Measurements from ENCODE around the gene GJA1.

DNA sequence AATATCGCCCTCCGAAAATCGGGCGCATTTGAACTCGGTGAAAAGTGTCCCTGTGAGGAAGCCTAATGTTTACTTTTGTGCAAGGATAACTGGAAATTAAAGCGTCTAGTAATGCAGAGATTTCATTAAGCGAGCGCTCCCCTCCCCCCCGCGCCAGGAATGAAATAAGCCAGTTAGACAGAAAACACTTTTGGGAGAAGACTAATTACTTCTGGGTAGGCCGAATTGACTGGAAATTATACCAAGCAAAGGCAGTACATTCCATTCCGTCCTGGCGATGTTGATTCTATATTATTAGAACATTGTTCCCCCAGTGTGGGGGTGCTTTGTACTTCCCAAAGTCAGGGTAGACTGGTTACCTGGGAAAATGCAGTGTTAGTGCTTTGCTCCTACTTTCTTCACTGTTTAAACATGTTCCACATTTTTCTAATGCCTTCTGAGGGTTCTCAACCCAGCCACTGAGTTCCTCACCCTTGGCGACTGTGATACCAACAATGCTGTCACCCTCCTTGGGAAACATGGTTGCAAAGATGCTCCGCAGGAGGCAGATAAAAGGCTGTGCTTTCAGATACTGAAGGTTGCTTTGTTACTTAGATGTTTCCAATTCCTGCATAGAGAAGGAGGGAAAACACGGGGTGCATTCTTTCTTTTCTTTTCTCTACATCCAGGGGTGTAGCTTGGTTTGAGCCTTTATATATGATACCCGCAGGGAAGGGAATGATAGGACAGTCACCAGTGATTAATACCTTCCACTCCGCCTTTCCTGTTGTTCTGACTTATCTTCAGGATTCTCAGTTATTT is 2.6 kb downstream of the GJA1 start:
- TF ChIP-seq, protein P1, sequence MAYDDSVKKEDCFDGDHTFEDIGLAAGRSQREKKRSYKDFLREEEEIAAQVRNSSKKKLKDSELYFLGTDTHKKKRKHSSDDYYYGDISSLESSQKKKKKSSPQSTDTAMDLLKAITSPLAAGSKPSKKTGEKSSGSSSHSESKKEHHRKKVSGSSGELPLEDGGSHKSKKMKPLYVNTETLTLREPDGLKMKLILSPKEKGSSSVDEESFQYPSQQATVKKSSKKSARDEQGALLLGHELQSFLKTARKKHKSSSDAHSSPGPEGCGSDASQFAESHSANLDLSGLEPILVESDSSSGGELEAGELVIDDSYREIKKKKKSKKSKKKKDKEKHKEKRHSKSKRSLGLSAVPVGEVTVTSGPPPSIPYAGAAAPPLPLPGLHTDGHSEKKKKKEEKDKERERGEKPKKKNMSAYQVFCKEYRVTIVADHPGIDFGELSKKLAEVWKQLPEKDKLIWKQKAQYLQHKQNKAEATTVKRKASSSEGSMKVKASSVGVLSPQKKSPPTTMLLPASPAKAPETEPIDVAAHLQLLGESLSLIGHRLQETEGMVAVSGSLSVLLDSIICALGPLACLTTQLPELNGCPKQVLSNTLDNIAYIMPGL (CRISPR knock-in tag; IDR thresholded peaks at IDR 0.05; ENCODE audit: borderline replicate concordance), result no peak
- TF ChIP-seq RAD21 (conservative IDR thresholded peaks at IDR 0.05 in 1 of 2, IDR thresholded peaks at IDR 0.05 in 1 of 2) (no peak), CBX2 (IDR thresholded peaks at IDR 0.05; ENCODE audit: borderline replicate concordance, low read depth) (no peak), NPAS2 (CRISPR knock-in tag; IDR thresholded peaks at IDR 0.05; ENCODE audit: borderline replicate concordance) (no peak), EP300 (IDR thresholded peaks at IDR 0.05) (no peak), JUNB (IDR thresholded peaks at IDR 0.05) (no peak), EHF (CRISPR knock-in tag; IDR thresholded peaks at IDR 0.05) (no peak), POLR2A (IDR thresholded peaks at IDR 0.05; ENCODE audit: low read length) (no peak), CHD4 (IDR thresholded peaks at IDR 0.05; ENCODE audit: borderline replicate concordance) (no peak), KDM1A (IDR thresholded peaks at IDR 0.05; ENCODE audit: low read depth) (no peak)
- TF ChIP-seq, protein P2, sequence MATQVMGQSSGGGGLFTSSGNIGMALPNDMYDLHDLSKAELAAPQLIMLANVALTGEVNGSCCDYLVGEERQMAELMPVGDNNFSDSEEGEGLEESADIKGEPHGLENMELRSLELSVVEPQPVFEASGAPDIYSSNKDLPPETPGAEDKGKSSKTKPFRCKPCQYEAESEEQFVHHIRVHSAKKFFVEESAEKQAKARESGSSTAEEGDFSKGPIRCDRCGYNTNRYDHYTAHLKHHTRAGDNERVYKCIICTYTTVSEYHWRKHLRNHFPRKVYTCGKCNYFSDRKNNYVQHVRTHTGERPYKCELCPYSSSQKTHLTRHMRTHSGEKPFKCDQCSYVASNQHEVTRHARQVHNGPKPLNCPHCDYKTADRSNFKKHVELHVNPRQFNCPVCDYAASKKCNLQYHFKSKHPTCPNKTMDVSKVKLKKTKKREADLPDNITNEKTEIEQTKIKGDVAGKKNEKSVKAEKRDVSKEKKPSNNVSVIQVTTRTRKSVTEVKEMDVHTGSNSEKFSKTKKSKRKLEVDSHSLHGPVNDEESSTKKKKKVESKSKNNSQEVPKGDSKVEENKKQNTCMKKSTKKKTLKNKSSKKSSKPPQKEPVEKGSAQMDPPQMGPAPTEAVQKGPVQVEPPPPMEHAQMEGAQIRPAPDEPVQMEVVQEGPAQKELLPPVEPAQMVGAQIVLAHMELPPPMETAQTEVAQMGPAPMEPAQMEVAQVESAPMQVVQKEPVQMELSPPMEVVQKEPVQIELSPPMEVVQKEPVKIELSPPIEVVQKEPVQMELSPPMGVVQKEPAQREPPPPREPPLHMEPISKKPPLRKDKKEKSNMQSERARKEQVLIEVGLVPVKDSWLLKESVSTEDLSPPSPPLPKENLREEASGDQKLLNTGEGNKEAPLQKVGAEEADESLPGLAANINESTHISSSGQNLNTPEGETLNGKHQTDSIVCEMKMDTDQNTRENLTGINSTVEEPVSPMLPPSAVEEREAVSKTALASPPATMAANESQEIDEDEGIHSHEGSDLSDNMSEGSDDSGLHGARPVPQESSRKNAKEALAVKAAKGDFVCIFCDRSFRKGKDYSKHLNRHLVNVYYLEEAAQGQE (IDR thresholded peaks at IDR 0.05), result no peak
- TF ChIP-seq, protein P3, sequence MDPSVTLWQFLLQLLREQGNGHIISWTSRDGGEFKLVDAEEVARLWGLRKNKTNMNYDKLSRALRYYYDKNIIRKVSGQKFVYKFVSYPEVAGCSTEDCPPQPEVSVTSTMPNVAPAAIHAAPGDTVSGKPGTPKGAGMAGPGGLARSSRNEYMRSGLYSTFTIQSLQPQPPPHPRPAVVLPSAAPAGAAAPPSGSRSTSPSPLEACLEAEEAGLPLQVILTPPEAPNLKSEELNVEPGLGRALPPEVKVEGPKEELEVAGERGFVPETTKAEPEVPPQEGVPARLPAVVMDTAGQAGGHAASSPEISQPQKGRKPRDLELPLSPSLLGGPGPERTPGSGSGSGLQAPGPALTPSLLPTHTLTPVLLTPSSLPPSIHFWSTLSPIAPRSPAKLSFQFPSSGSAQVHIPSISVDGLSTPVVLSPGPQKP (IDR thresholded peaks at IDR 0.05; ENCODE audit: low read depth, low read length), result no peak
- TF ChIP-seq, protein P4, sequence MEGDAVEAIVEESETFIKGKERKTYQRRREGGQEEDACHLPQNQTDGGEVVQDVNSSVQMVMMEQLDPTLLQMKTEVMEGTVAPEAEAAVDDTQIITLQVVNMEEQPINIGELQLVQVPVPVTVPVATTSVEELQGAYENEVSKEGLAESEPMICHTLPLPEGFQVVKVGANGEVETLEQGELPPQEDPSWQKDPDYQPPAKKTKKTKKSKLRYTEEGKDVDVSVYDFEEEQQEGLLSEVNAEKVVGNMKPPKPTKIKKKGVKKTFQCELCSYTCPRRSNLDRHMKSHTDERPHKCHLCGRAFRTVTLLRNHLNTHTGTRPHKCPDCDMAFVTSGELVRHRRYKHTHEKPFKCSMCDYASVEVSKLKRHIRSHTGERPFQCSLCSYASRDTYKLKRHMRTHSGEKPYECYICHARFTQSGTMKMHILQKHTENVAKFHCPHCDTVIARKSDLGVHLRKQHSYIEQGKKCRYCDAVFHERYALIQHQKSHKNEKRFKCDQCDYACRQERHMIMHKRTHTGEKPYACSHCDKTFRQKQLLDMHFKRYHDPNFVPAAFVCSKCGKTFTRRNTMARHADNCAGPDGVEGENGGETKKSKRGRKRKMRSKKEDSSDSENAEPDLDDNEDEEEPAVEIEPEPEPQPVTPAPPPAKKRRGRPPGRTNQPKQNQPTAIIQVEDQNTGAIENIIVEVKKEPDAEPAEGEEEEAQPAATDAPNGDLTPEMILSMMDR (IDR thresholded peaks at IDR 0.05), result no peak
- TF ChIP-seq, protein P5, sequence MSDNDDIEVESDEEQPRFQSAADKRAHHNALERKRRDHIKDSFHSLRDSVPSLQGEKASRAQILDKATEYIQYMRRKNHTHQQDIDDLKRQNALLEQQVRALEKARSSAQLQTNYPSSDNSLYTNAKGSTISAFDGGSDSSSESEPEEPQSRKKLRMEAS (IDR thresholded peaks at IDR 0.05), result 0 out of 2 replicates have a peak, but pooled peaks have one; percentile 4

All from A549 (cell line).